DND-41 (cell line): Measurements from ENCODE around the gene S1PR1.

ENCODE experiments used
- ATAC-seq: fragments of 200-7000 bp; cut with Tn5 transposase; 3 replicates; pipeline ENCODE4 v1.9.1; 2021; ENCODE audit warnings: low read depth; ENCODE audit not compliant: insufficient read depth
- DNase-seq: peaks from one replicate; pipeline ENCODE4 v3.0.0-alpha.2; 2020
- H2AFZ ChIP-seq: 2 replicates; pipeline ENCODE4 v1.6.0; 2012; ENCODE audit warnings: low read depth, low read length
- H3K27ac ChIP-seq: 2 replicates; pipeline ENCODE4 v1.5.1; 2012; ENCODE audit warnings: low read length, inconsistent platforms
- H3K27me3 ChIP-seq: fragments of 200-600 bp; sonication (generic); 2 replicates; pipeline ENCODE4 v1.6.0; 2012; ENCODE audit warnings: low read length, mild to moderate bottlenecking, inconsistent platforms; ENCODE audit not compliant: insufficient read depth, poor library complexity
- H3K36me3 ChIP-seq: 2 replicates; pipeline ENCODE4 v1.5.1; 2012; ENCODE audit warnings: low read length, inconsistent platforms; ENCODE audit not compliant: insufficient read depth
- H3K4me1 ChIP-seq: 2 replicates; pipeline ENCODE4 v1.5.1; 2012; ENCODE audit warnings: mild to moderate bottlenecking, low read length; ENCODE audit not compliant: insufficient read depth
- H3K4me2 ChIP-seq: 2 replicates; pipeline ENCODE4 v1.6.0; 2012; ENCODE audit warnings: mild to moderate bottlenecking, moderate library complexity, low read length, inconsistent platforms; ENCODE audit not compliant: insufficient read depth
- H3K4me3 ChIP-seq, 2 experiments: fragments of 200-600 bp in 1 of 2; shearing (Covaris generic) in 1 of 2; 2 replicates each; pipeline ENCODE4 v1.5.1; 2012 to 2016; ENCODE audit warnings: inconsistent platforms in 2 of 2, low read length in 2 of 2, mild to moderate bottlenecking in 2 of 2, low read depth in 1 of 2, moderate library complexity in 1 of 2
- H3K79me2 ChIP-seq: 2 replicates; pipeline ENCODE4 v1.6.0; 2012; ENCODE audit warnings: low read length, inconsistent platforms; ENCODE audit not compliant: insufficient read depth
- H3K9ac ChIP-seq: 2 replicates; pipeline ENCODE4 v1.6.0; 2012; ENCODE audit warnings: low read depth, mild to moderate bottlenecking, inconsistent platforms, low read length, moderate library complexity
- H3K9me3 ChIP-seq: 2 replicates; pipeline ENCODE4 v1.5.1; 2012; ENCODE audit warnings: low read length, moderate library complexity, mild to moderate bottlenecking, inconsistent platforms; ENCODE audit not compliant: insufficient read depth, severe bottlenecking
- H4K20me1 ChIP-seq: 2 replicates; pipeline ENCODE4 v1.6.0; 2012; ENCODE audit warnings: low read length; ENCODE audit not compliant: insufficient read depth
- CTCF ChIP-seq: IDR thresholded peaks from 2 replicates; pipeline ENCODE4 v1.5.1; 2012; ENCODE audit warnings: borderline replicate concordance, low read length, moderate library complexity, mild to moderate bottlenecking; ENCODE audit not compliant: poor library complexity, severe bottlenecking; ENCODE audit errors: extremely low read depth
- EZH2 ChIP-seq: IDR thresholded peaks from 3 replicates; pipeline ENCODE4 v1.6.1; 2012; ENCODE audit warnings: borderline replicate concordance, low read depth, mild to moderate bottlenecking, moderate library complexity, low read length, inconsistent platforms; ENCODE audit not compliant: severe bottlenecking

The S1PR1 gene

DNA sequence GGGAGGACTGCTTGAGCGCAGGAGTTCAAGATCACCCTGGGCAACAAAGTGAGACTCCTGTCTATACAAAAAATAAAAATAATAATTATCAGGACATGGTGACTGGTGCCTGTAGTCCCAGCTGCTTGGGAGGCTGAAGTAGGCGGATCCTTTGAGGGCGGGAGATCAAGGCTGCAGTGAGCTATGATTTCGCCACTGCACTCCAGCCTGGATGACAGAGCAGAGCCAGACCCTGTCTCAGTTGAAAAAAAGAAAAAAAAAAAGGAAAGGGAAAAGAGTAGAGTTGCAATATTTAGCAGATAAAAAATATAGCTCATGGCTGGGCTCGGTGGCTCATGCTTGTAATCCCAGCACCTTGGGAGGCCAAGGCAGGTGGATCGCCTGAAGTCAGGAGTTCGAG is 3.3 kb upstream of the S1PR1 start:
- Histone ChIP-seq H3K9me3 (no peaks in the 10 kb centered on the region), H3K36me3 (no peaks in the 10 kb centered on the region), H3K4me1 (peaks cover 27% of the 10 kb centered on the region), H3K4me2 (no peak overlapping the region), H3K4me3 (no peak overlapping the region), H3K9ac (no peak overlapping the region), H3K27ac (no peak overlapping the region), H2AFZ (no peak overlapping the region), H3K79me2 (no peaks in the 10 kb centered on the region), H3K27me3 (peaks cover 11% of the 10 kb centered on the region), H4K20me1 (no peaks in the 10 kb centered on the region)
- no peak for TF ChIP-seq CTCF
- no peak for TF ChIP-seq EZH2
- DNase-seq (no peak), ATAC-seq (no peak)

DNA sequence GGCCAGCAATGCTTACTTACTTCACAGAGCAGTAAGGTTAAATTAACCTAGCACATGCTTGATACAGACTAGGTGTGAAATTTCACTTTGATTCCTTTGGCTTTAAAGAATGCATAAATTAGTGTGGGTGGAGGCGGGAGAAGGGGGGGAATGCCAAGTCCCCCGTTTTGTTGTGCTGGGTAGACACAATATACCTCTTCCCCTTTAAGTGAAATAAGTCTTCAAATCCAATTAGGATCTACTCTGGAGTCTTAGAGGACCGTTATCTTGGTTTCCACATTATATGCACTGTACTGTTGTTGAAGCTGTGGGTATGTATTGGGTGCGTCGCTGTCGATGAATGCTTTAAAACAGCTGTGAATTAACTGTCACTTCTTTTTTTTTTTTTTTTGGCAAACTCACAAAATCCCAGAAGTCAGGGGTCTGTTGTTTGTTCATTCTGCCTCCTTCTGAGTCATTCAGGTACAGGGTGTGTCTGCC is 1.6 kb upstream of the S1PR1 start:
- Histone ChIP-seq H3K27ac (no peak overlapping the region), H3K4me1 (peaks cover 34% of the 10 kb centered on the region), H3K9me3 (no peaks in the 10 kb centered on the region), H3K4me3 (no peak overlapping the region), H3K27me3 (peaks cover 11% of the 10 kb centered on the region), H4K20me1 (no peaks in the 10 kb centered on the region), H3K36me3 (peaks cover 5% of the 10 kb centered on the region; the same call in 1 of the 2 replicates), H3K79me2 (no peaks in the 10 kb centered on the region), H3K9ac (no peak overlapping the region), H2AFZ (no peak overlapping the region), H3K4me2 (no peak overlapping the region)
- TF ChIP-seq CTCF (no peak), EZH2 (no peak)
- DNase-seq (no peak), ATAC-seq (no peak)

DNA sequence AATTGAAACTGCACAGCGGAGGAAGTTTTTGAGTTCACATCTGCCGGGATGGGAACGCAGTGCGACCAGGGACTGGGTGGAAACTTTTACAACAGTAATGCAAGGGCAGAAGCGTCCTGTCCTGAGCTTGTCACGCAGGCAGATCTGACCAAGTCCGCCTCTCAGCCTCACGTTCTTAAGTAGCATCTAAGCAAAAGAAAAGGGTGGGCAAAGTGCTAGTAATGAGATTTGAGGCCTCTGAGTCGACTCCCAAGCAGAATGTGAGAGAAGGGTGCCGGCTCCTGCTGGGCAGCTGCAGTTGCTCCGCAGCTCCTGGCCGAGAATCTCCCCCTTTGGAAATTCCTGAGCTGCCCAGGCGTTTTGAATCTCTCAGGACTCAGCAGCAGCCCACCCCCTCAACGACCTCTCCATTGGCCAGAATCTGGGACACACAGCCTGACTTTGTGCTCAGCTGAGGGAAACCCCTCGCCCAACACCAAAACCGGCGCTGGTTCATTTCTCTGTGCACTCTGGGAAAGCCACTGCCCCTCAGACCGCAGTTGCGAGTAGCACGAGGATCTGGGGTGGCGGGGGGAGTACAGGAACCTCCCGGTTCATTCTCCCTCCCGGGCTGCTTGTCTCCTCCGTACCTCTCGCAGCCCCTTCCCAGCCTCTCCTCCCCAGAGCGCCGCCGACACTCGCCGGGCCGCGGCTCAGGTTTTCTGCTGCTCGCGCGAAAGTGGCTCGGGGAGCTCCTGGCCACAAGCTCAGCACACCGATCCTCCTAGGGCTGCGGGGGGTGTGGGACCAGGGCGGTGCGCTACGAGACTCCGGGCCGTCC is 913 bp upstream of the S1PR1 start:
- Histone ChIP-seq H3K9me3 (no peaks in the 10 kb centered on the region), H4K20me1 (no peaks in the 10 kb centered on the region), H3K9ac (no peak overlapping the region), H3K27ac (no peak overlapping the region), H2AFZ (no peak overlapping the region), H3K79me2 (no peaks in the 10 kb centered on the region), H3K4me3 (peak overlapping the region in 1 of 2 experiments; percentile 65; a peak in 2 of 4 replicates), H3K36me3 (peaks cover 5% of the 10 kb centered on the region; the same call in 1 of the 2 replicates), H3K4me1 (peaks cover 34% of the 10 kb centered on the region), H3K4me2 (peak overlapping the region; percentile 84), H3K27me3 (peaks cover 11% of the 10 kb centered on the region)
- no peak for ATAC-seq
- no peak for DNase-seq
- TF ChIP-seq EZH2 = no peak
- TF ChIP-seq CTCF = no peak
